K562 (cell line): Measurements from ENCODE around the gene VIT. TPM values are rescaled to one million over a fixed set of nuclear protein-coding genes. Genes with fewer than 3 reads are reported as not detected.

ENCODE experiments used
- ATAC-seq: fragments of 200-7000 bp; cut with Tn5 transposase; 3 replicates; pipeline ENCODE4 v1.9.1; 2020; ENCODE audit warnings: moderate library complexity
- BruUV-seq: library from RNA; stranded (reverse); fragments of 400-500 nt; replicated peaks from 2 replicates; lab custom pipeline; 2021; lab: Mats Ljungman, UMichigan
- CTCF ChIA-PET: fragments of 300-600 bp; formaldehyde crosslinking; extraction: SDS; loops from one replicate; lab custom pipeline; 2021; ENCODE audit warnings: low intra/inter-chr PET ratio; lab: Yijun Ruan, JAX
- POLR2A ChIA-PET: fragments of 300-600, 350-650 bp; sonication (Branson Sonifier 250); formaldehyde crosslinking; extraction: SDS; loops from one replicate; lab custom pipeline; 2021; ENCODE audit warnings: antibody characterized with exemption, inconsistent platforms; lab: Yijun Ruan, JAX
- DNase-seq, 4 experiments: peaks; one replicate each; pipeline versions ENCODE4 v3.0.0 to v3.0.0-alpha.2; 2011 to 2018; ENCODE audit warnings: low spot score in 3 of 4, mixed read lengths in 3 of 4; ENCODE audit errors: extremely low read depth in 1 of 4
- FAIRE-seq: peaks from 2 replicates; lab custom pipeline; 2011; peaks lifted over from hg19 to GRCh38; lab: Jason Lieb, UNC
- H2AFZ ChIP-seq: 2 replicates; pipeline ENCODE4 v1.6.0; 2011; ENCODE audit warnings: low read depth, low read length, control low read depth, inconsistent platforms
- H3K27ac ChIP-seq: fragments of 200-600 bp; 3 replicates; pipeline ENCODE4 v1.8.0; 2011; ENCODE audit warnings: low read depth, mild to moderate bottlenecking, control low read depth, inconsistent platforms, low read length, moderate library complexity, mixed read lengths; ENCODE audit errors: extremely low read depth
- H3K27me3 ChIP-seq, 2 experiments: fragments of 300-600 bp in 1 of 2; 2 replicates in 1 of 2; 3 replicates in 1 of 2; pipeline versions ENCODE4 v1.6.0 to v1.8.0; 2011; ENCODE audit warnings: inconsistent platforms in 2 of 2, low read length in 2 of 2, mild to moderate bottlenecking in 1 of 2, mixed read lengths in 1 of 2, moderate library complexity in 1 of 2; ENCODE audit not compliant: control insufficient read depth in 2 of 2, insufficient read depth in 2 of 2
- H3K36me3 ChIP-seq: fragments of 300-600 bp; 3 replicates; pipeline ENCODE4 v1.8.0; 2011; ENCODE audit warnings: mild to moderate bottlenecking, low read length, inconsistent platforms; ENCODE audit not compliant: control insufficient read depth, insufficient read depth
- H3K4me1 ChIP-seq, 2 experiments: fragments of 200-600 bp in 1 of 2; replicated peaks in 1 of 2; 2 replicates in 1 of 2; 3 replicates in 1 of 2; pipeline versions ENCODE4 v1.5.1 to v1.8.0; 2011; ENCODE audit warnings: inconsistent platforms in 2 of 2, low read length in 2 of 2, mild to moderate bottlenecking in 1 of 2, mixed read lengths in 1 of 2, moderate library complexity in 1 of 2; ENCODE audit not compliant: control insufficient read depth in 2 of 2, insufficient read depth in 2 of 2
- H3K4me2 ChIP-seq: 2 replicates; pipeline ENCODE4 v1.6.1; 2011; ENCODE audit warnings: low read length, control low read depth, inconsistent platforms, mixed read lengths; ENCODE audit not compliant: insufficient read depth
- H3K4me3 ChIP-seq: fragments of 200-600 bp; sonication (generic), shearing (Covaris generic); 2 replicates; pipeline ENCODE4 v1.5.1; 2016; ENCODE audit warnings: control low read depth, inconsistent platforms
- H3K79me2 ChIP-seq: fragments of 200-600 bp; 3 replicates; pipeline ENCODE4 v1.8.0; 2011; ENCODE audit warnings: low read length, inconsistent platforms; ENCODE audit not compliant: control insufficient read depth, insufficient read depth
- H3K9ac ChIP-seq, 2 experiments: 2 replicates each; pipeline versions ENCODE4 v1.6.0 to v1.6.1; 2011; ENCODE audit warnings: low read depth in 2 of 2, low read length in 2 of 2, control low read depth in 1 of 2, inconsistent platforms in 1 of 2, mild to moderate bottlenecking in 1 of 2, mixed read lengths in 1 of 2; ENCODE audit not compliant: insufficient read depth in 1 of 2
- H3K9me1 ChIP-seq: one replicate; pipeline ENCODE4 v1.6.0; 2011; ENCODE audit warnings: inconsistent platforms, mild to moderate bottlenecking, low read length, moderate library complexity; ENCODE audit not compliant: control insufficient read depth, insufficient read depth
- H3K9me3 ChIP-seq: replicated peaks from 2 replicates; pipeline ENCODE4 v1.5.1; 2011; ENCODE audit warnings: low read depth, low read length, inconsistent platforms; ENCODE audit not compliant: control insufficient read depth, insufficient read depth
- H4K20me1 ChIP-seq: replicated peaks from 2 replicates; pipeline ENCODE4 v1.6.1; 2011; ENCODE audit warnings: low read length, inconsistent platforms, mixed read lengths; ENCODE audit not compliant: control insufficient read depth, insufficient read depth
- CREB5 ChIP-seq: fragments of 250-450 bp; sonication (Bioruptor Pico); IDR thresholded peaks from 2 replicates; pipeline ENCODE4 v1.5.0; 2020; ENCODE audit warnings: mild to moderate bottlenecking
- CTCF ChIP-seq, 3 experiments: IDR thresholded peaks in 2 of 3; conservative IDR thresholded peaks in 1 of 3; 2 replicates each; pipeline ENCODE4 v1.5.1; 2011 to 2012; ENCODE audit warnings: low read length in 3 of 3, mild to moderate bottlenecking in 3 of 3, control low read depth in 2 of 3, improper control_type of control experiment in 1 of 3, inconsistent platforms in 1 of 3, low read depth in 1 of 3, mixed read lengths in 1 of 3, moderate library complexity in 1 of 3; ENCODE audit not compliant: insufficient read depth in 2 of 3
- CUX1 ChIP-seq: fragments of 200-800 bp; sonication (Bioruptor generic); IDR thresholded peaks from 2 replicates; pipeline ENCODE4 v1.6.1; 2016; ENCODE audit warnings: missing genetic modification characterization, missing compliant biosample characterization
- JUN ChIP-seq, 2 experiments: sonication (generic) in 1 of 2; formaldehyde crosslinking in 1 of 2; IDR thresholded peaks; 2 replicates each; pipeline versions ENCODE4 v1.6.1 to v1.8.0; 2012 to 2022; ENCODE audit warnings: borderline replicate concordance in 2 of 2, mild to moderate bottlenecking in 2 of 2, improper control_type of control experiment in 1 of 2, low read depth in 1 of 2, low read length in 1 of 2, missing genetic modification reagents in 1 of 2
- MTA1 ChIP-seq: fragments of 450-650 bp; IDR thresholded peaks from 2 replicates; pipeline ENCODE4 v1.6.1; 2017; ENCODE audit warnings: borderline replicate concordance
- ZNF143 ChIP-seq: sonication (generic); formaldehyde crosslinking; IDR thresholded peaks from 2 replicates; pipeline ENCODE4 v1.9.0; 2022; ENCODE audit warnings: mild to moderate bottlenecking, missing genetic modification reagents
- ZNF444 ChIP-seq: fragments of 250-450 bp; sonication (Bioruptor Pico); IDR thresholded peaks from 2 replicates; pipeline ENCODE4 v1.4.0; 2020; ENCODE audit warnings: mild to moderate bottlenecking, moderate library complexity
- WGBS: fragments of 100-300 bp; shearing (Covaris generic); methylation state at CpG from one replicate; pipeline ENCODE4 v1.1.6; 2016; ENCODE audit warnings: low coverage, mixed read lengths; ENCODE audit not compliant: insufficient coverage; ENCODE audit errors: missing lambda C conversion rate; 5-methylcytosine and 5-hydroxymethylcytosine counted together
- in situ Hi-C: fragments of 300-500 bp; cut with MboI; formaldehyde crosslinking; loops from 4 replicates; pipeline ENCODE4 v1.15.0; 2018; ENCODE audit warnings: inconsistent platforms, mixed read lengths
- intact Hi-C: fragments of 100-400 bp; cut with micrococcal nuclease; formaldehyde crosslinking; loops from 2 replicates; pipeline ENCODE4 v1.14.2; 2022
- polyA plus RNA-seq, 8 experiments: library from polyadenylated mRNA; depleted of rRNA in 4 of 8; stranded (reverse) in 5 of 8; unstranded in 3 of 8; fragments of >200 nt; fragmentation: Nextera tagmentation in 2 of 8; fragmentation: Illumina TruSeq in 1 of 8; extraction: Ambion mirVana in 2 of 8; extraction: Trizol in 1 of 8; gene quantifications; 2 replicates each; pipeline versions ENCODE4 v1.2.1 to v1.2.3, GENCODE V29; 2011 to 2014; ENCODE audit warnings: inconsistent platforms in 1 of 8, missing spikeins in 1 of 8
- total RNA-seq, 7 experiments: library from RNA; depleted of rRNA in 6 of 7; stranded (reverse); fragments of >200 nt in 6 of 7; fragmentation: Illumina TruSeq in 2 of 7; extraction: Trizol in 2 of 7; gene quantifications; 2 replicates each; pipeline versions ENCODE4 v1.2.1 to v1.2.3, GENCODE V29; 2011 to 2021; ENCODE audit warnings: low replicate concordance in 1 of 7

VIT gene
- total and polyA plus RNA-seq, 9 of the 15 experiments (the other 6 are each of a cell fraction or from before 2014, with no cell fraction given): not detected

- FAIRE-seq: peak; percentile 15
- under 1% methylated on average over 5 of the region's 5 CpGs for WGBS
- no peak for ATAC-seq
Measured at GRCh38 chr2:36834731-36835524, 138.4 kb downstream of the VIT start.

More at GRCh38 chr2:36834731-36835524, 138.4 kb downstream of the VIT start:
- no peaks in the 10 kb centered on the region for H3K27me3 ChIP-seq
- no peaks in the 10 kb centered on the region for H3K9me1 ChIP-seq
- intact Hi-C loops: no loop called here
- no TSS peak for BruUV-seq
- H3K9ac ChIP-seq: no peak overlapping the region
- H2AFZ ChIP-seq: no peak overlapping the region
- H3K4me2 ChIP-seq: no peak overlapping the region
- no peak for TF ChIP-seq CTCF (IDR thresholded peaks at IDR 0.05 in 2 of 3, conservative IDR thresholded peaks at IDR 0.05 in 1 of 3; ENCODE audit: insufficient read depth in 2 of 3, low read depth in 1 of 3, low read length in 3 of 3)
- no peak for TF ChIP-seq CUX1 (CRISPR knock-in tag)
- TF ChIP-seq MTA1: no peak
- TF ChIP-seq ZNF143: no peak
- no peak for TF ChIP-seq JUN (IDR thresholded peaks at IDR 0.05; ENCODE audit: borderline replicate concordance, low read depth, low read length)
- no peak for TF ChIP-seq JUN (CRISPR knock-in tag; IDR thresholded peaks at IDR 0.05; ENCODE audit: borderline replicate concordance)
- no peak for TF ChIP-seq CREB5
- TF ChIP-seq ZNF444 (CRISPR knock-in tag): no peak
- no peaks in the 10 kb centered on the region for H3K9me3 ChIP-seq
- H3K4me3 ChIP-seq: no peak overlapping the region
- in situ Hi-C loops: no loop called here
- no peak overlapping the region for H3K27ac ChIP-seq
- ChIA-PET POLR2A (no interaction called here), CTCF (no interaction called here)
- no peaks in the 10 kb centered on the region for H3K36me3 ChIP-seq
- no peaks in the 10 kb centered on the region for H4K20me1 ChIP-seq
- H3K79me2 ChIP-seq: no peaks in the 10 kb centered on the region
- no peak for DNase-seq
- no peaks in the 10 kb centered on the region; a peak in 1 of 5 replicates for H3K4me1 ChIP-seq
